ENCODE results near the gene CERS6. TPM values are rescaled to one million over a fixed set of nuclear protein-coding genes. Genes with fewer than 3 reads are reported as not detected.

Gene CERS6
- total and polyA plus RNA-seq, 2 of the 8 experiments (the other 6 are each of a cell fraction or from before 2014, with no cell fraction given), result 6.8 to 28.2 TPM

GRCh38 chr2:168796583-168797285 lies 340.7 kb downstream of the CERS6 start:
- Histone ChIP-seq H3K23me2 (ENCODE audit: low read depth, low read length) (no peaks in the 10 kb centered on the region), H2AFZ (ENCODE audit: low read length) (no peak overlapping the region), H3K23ac (ENCODE audit: insufficient read length) (no peak overlapping the region), H4K91ac (replicated peaks; ENCODE audit: insufficient read length, low read length) (no peak overlapping the region), H3K4me2 (ENCODE audit: insufficient read depth in 1 of 2, low read depth in 2 of 2, low read length in 2 of 2) (no peak overlapping the region), H3K18ac (ENCODE audit: extremely low read depth, low read length) (no peak overlapping the region), H3K4me1 (replicated peaks in 1 of 4; ENCODE audit: control insufficient read depth in 3 of 4, insufficient read depth in 4 of 4, low read length in 3 of 4) (peaks cover 4 to 17% (median 10%) of the 10 kb centered on the region in 4 experiments; a peak in 5 of 7 replicates), H3K79me1 (ENCODE audit: low read depth, low read length) (no peaks in the 10 kb centered on the region), H3K27me3 (replicated peaks in 1 of 4; ENCODE audit: control insufficient read depth in 3 of 4, extremely low read depth in 1 of 4, insufficient read depth in 3 of 4, low read length in 3 of 4) (no peaks in the 10 kb centered on the region), H3K14ac (ENCODE audit: insufficient read length) (no peak overlapping the region), H2BK120ac (replicated peaks; ENCODE audit: low read depth, low read length) (no peak overlapping the region), H4K20me1 (replicated peaks in 1 of 2; ENCODE audit: control insufficient read depth in 1 of 2, insufficient read depth in 2 of 2, low read length in 2 of 2) (no peaks in the 10 kb centered on the region), H2BK5ac (ENCODE audit: low read depth, low read length) (no peak overlapping the region), H4K8ac (ENCODE audit: extremely low read depth, insufficient read depth, low read length) (no peak overlapping the region), H3K9ac (replicated peaks in 1 of 4; ENCODE audit: extremely low read depth in 1 of 4, low read depth in 3 of 4, low read length in 3 of 4) (no peak overlapping the region), H2AK5ac (ENCODE audit: low read depth, low read length) (no peak overlapping the region), H3K9me3 (ENCODE audit: insufficient read depth in 2 of 2, low read depth in 1 of 2, low read length in 1 of 2) (no peaks in the 10 kb centered on the region), H2BK15ac (ENCODE audit: low read length) (no peak overlapping the region), H3K56ac (replicated peaks; ENCODE audit: insufficient read length, low read depth, low read length) (no peak overlapping the region), H3K79me2 (ENCODE audit: control insufficient read depth in 1 of 2, insufficient read depth in 2 of 2, low read length in 2 of 2) (no peaks in the 10 kb centered on the region), H3K4ac (replicated peaks; ENCODE audit: insufficient read length, low read depth, low read length) (no peak overlapping the region), H3K36me3 (ENCODE audit: control insufficient read depth in 2 of 4, insufficient read depth in 4 of 4, low read length in 3 of 4) (no peaks in the 10 kb centered on the region), H2BK20ac (ENCODE audit: low read length) (no peak overlapping the region), H2BK12ac (ENCODE audit: low read depth, low read length) (no peak overlapping the region), H3K4me3 (ENCODE audit: extremely low read depth in 1 of 4, insufficient read depth in 2 of 4, low read depth in 3 of 4, low read length in 4 of 4) (no peak overlapping the region), H4K5ac (ENCODE audit: insufficient read length, low read depth, low read length) (no peak overlapping the region), H3K27ac (ENCODE audit: low read depth, low read length) (no peak overlapping the region)
- POLR2A ChIA-PET (ENCODE audit: partially characterized antibody), result no interaction called here
- FAIRE-seq (no peak), DNase-seq (ENCODE audit: low read depth in 1 of 2, low spot score in 2 of 2) (no peak)
- TF ChIP-seq BACH1 (IDR thresholded peaks at IDR 0.05; ENCODE audit: low read length) (no peak), POU5F1 (IDR thresholded peaks at IDR 0.05; ENCODE audit: low read depth, low read length) (no peak), POLR2A (IDR thresholded peaks at IDR 0.05; ENCODE audit: control extremely low read depth in 1 of 2, low read depth in 2 of 2, low read length in 2 of 2) (no peak), RNF2 (IDR thresholded peaks at IDR 0.05; ENCODE audit: borderline replicate concordance, low read depth, low read length, missing control alignments, poor library complexity, severe bottlenecking) (no peak), RAD21 (IDR thresholded peaks at IDR 0.05 in 1 of 2, conservative IDR thresholded peaks at IDR 0.05 in 1 of 2; ENCODE audit: low read depth in 2 of 2, low read length in 2 of 2) (no peak)
- CTCF ChIA-PET (ENCODE audit: partially characterized antibody), result interaction anchor here (0.8 to 3.3 kb wide), 4 partner anchors 12 to 452 kb away, joined by 3 to 14 read pairs (median 3); no protein-coding TSS in a partner anchor
- 91% methylated on average over 8 of the region's 8 CpGs; no CpG with 5 or more reads in 1 of the 2 experiments for WGBS, 2 experiments (ENCODE audit: extremely low coverage in 1 of 2, insufficient coverage in 1 of 2, insufficient read length in 1 of 2, insufficient replicate concordance in 2 of 2, low coverage in 1 of 2, low lambda C conversion rate in 2 of 2, missing lambda C conversion rate in 1 of 2)
